Right lobe of liver (tissue), 6 donors: ENCODE results near the gene MAP7. TPM values are rescaled to one million over a fixed set of nuclear protein-coding genes. Genes with fewer than 3 reads are reported as not detected.
A peak's percentile ranks its signal among the peaks of the same experiment; 100 is the strongest.

ENCODE experiments used
- ATAC-seq, 4 donors: fragments of 200-7000 bp; cut with Tn5 transposase; one replicate each; pipeline ENCODE4 v1.9.1; 2020; ENCODE audit warnings: mild to moderate bottlenecking in 4 of 4, moderate library complexity in 4 of 4
- DNase-seq, 3 donors: peaks; one replicate each; pipeline ENCODE4 v3.0.0-alpha.2; 2020
- H3K27ac ChIP-seq, 3 donors: fragments of 200-600 bp; one replicate each; pipeline ENCODE4 v1.8.0; 2022
- H3K27me3 ChIP-seq, 2 donors: fragments of 200-600 bp; one replicate each; pipeline ENCODE4 v1.8.0; 2022
- H3K36me3 ChIP-seq, 4 donors: fragments of 200-600 bp; sonication (generic) in 1 of 4; one replicate each; pipeline versions ENCODE4 v1.5.1 to v1.8.0; 2017 to 2022; ENCODE audit warnings: control low read depth in 1 of 4
- H3K4me1 ChIP-seq, 4 donors: fragments of 200-600 bp; sonication (generic) in 1 of 4; one replicate each; pipeline versions ENCODE4 v1.5.1 to v1.8.0; 2017 to 2022; ENCODE audit warnings: control low read depth in 1 of 4
- H3K4me3 ChIP-seq, 3 donors: fragments of 200-600 bp; one replicate each; pipeline ENCODE4 v1.8.0; 2022
- H3K9me3 ChIP-seq, 4 donors: fragments of 200-600 bp; sonication (generic) in 1 of 4; one replicate each; pipeline versions ENCODE4 v1.5.1 to v1.8.0; 2017 to 2022; ENCODE audit warnings: control low read depth in 1 of 4
- CTCF ChIP-seq, 4 donors: fragments of 200-600 bp in 3 of 4; fragments of 450-650 bp in 1 of 4; IDR thresholded peaks; one replicate each; pipeline versions ENCODE4 v1.5.1 to v1.8.0; 2016 to 2022; ENCODE audit warnings: antibody characterized with exemption in 4 of 4, mild to moderate bottlenecking in 2 of 4
- POLR2A ChIP-seq: fragments of 450-650 bp; IDR thresholded peaks from one replicate; pipeline ENCODE4 v1.6.1; 2017; ENCODE audit warnings: antibody characterized with exemption, mild to moderate bottlenecking
- WGBS: methylation state at CpG from one replicate; pipeline ENCODE4 v1.1.6; 2018; ENCODE audit warnings: low coverage, low lambda C conversion rate; ENCODE audit not compliant: insufficient coverage; ENCODE audit errors: missing lambda C conversion rate; 5-methylcytosine and 5-hydroxymethylcytosine counted together
- intact Hi-C, 2 donors: fragments of 100-400 bp; cut with DNase I; formaldehyde crosslinking; loops; one replicate each; pipeline versions ENCODE4 v1.11.2 to v1.14.1; 2022
- total RNA-seq, 6 experiments: library from RNA; depleted of rRNA in 2 of 6; stranded (reverse); fragments of >200 nt in 2 of 6; fragmentation: NEBNext Ultra II Directional in 3 of 6; extraction: Animal tissue kit (Norgen Biotek cat#: 25700) in 3 of 6; gene quantifications; one replicate each; pipeline versions ENCODE4 v1.1.0 to v1.2.4, GENCODE V29; 2016 to 2023
- donor health status: DM: no; HTN: yes; CAD: no.
- donor health status: DM: no; HTN: no; CAD: no.
- donor health status: DM: no; HTN: no; CAD: no.
- donor health status: DM: no; HTN: yes; CAD: no.
- donor health status: DM: no; HTN: yes; CAD: no.

The MAP7 gene
- total RNA-seq, 6 experiments from 2014 or later, result 14.8 to 20.9 (median 17.9) TPM

- TF ChIP-seq POLR2A (no peak), CTCF (IDR thresholded peaks at IDR 0.05) (no peak)
- Histone ChIP-seq H3K27ac (peak overlapping the region in 1 of 3 donors; percentile 13), H3K27me3 (no peaks in the 10 kb centered on the region), H3K36me3 (no peaks in the 10 kb centered on the region), H3K4me1 (peaks cover 0 to 9% (median 3%) of the 10 kb centered on the region in 4 donors), H3K9me3 (no peaks in the 10 kb centered on the region), H3K4me3 (no peak overlapping the region)
- ATAC-seq, result peak; percentile 67 to 87 (median 80)
- intact Hi-C loops, result no loop called here
- WGBS, result 50% methylated on average over 3 of the region's 3 CpGs
- DNase-seq, result no peak
These were observed 16.0 kb downstream of the MAP7 start for GRCh38 chr6:136534268-136534667.

DNA sequence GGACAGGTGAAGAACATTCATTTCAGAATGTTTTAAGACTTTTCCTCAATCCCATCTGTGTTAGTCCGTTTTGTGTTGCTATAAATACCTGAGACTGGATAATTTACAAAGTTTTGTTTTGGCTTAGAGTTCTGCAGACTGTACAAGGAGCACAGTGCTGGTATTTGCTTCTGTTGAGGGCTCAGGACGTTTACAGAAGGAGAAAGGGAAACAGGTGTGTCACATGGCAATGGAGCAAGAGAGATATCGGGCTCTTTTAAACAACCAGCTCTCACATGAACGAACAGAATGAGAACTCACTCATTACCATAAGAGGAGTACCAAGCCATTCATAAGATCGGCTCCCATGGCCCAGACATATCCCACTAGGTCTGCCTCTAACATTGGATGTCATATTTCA, 16.7 kb downstream of the MAP7 start:
- no peak for ATAC-seq
- intact Hi-C loops, result no loop called here
- no peaks in the 10 kb centered on the region for H3K9me3 ChIP-seq
- no peak overlapping the region for H3K27ac ChIP-seq
- no peak overlapping the region for H3K4me3 ChIP-seq
- peaks cover 0 to 9% (median 3%) of the 10 kb centered on the region in 4 donors for H3K4me1 ChIP-seq
- DNase-seq, result no peak
- H3K36me3 ChIP-seq, result no peaks in the 10 kb centered on the region
- H3K27me3 ChIP-seq, result no peaks in the 10 kb centered on the region
- WGBS, result 41% methylated on average over 5 of the region's 5 CpGs
- no peak for TF ChIP-seq CTCF (IDR thresholded peaks at IDR 0.05)
- TF ChIP-seq POLR2A, result no peak

DNA sequence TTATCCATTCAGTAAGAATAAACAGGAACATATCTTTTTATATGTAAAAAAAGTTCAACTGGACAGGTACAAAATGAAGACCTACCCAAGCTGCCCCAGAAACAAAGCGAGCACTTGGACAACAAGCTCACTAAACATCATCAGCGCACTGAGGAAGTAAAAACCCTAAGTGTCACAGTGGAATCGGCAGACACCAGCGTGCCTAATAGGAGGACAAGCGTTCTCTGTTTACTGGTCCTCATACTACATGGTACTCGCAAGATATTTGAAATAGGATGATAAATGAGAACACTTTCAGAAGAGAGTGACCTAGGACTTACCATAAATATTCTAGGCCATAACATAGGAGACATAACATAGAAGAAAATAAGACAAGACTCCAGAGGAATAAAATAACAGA, 18.2 kb downstream of the MAP7 start:
- Histone ChIP-seq H3K4me1 (peaks cover 0 to 6% (median 3%) of the 10 kb centered on the region in 4 donors), H3K36me3 (no peaks in the 10 kb centered on the region), H3K27ac (no peak overlapping the region), H3K27me3 (no peaks in the 10 kb centered on the region), H3K4me3 (no peak overlapping the region), H3K9me3 (no peaks in the 10 kb centered on the region)
- DNase-seq, result no peak
- no peak for ATAC-seq
- intact Hi-C loops, result no loop called here
- WGBS, result 91% methylated on average over 6 of the region's 6 CpGs
- no peak for TF ChIP-seq POLR2A
- TF ChIP-seq CTCF (IDR thresholded peaks at IDR 0.05), result no peak

DNA sequence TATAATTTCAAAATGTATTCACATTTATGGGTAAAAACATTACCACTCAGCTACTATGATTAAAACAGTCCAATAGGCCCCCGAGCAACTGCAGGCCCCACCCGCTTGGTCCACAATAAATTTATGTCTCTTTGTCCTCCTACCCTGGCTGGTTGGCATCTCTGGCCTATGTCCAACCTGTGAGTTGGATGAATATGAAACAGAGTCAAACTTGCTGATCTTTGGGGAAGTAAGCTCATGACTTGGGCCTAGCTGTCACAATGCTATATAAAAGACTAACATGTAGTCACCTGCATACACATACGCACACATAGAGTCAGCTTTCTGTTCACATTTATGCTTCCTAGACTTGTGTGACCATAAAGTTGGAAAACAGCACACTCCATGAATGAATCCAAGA, 20.5 kb downstream of the MAP7 start:
- intact Hi-C loops, result no loop called here
- 100% methylated on average over 2 of the region's 3 CpGs for WGBS
- Histone ChIP-seq H3K4me3 (no peak overlapping the region), H3K9me3 (no peaks in the 10 kb centered on the region), H3K4me1 (peaks cover 0 to 10% (median under 1%) of the 10 kb centered on the region in 4 donors), H3K36me3 (no peaks in the 10 kb centered on the region), H3K27me3 (no peaks in the 10 kb centered on the region), H3K27ac (no peak overlapping the region)
- DNase-seq (no peak), ATAC-seq (no peak)
- TF ChIP-seq CTCF (IDR thresholded peaks at IDR 0.05) (no peak), POLR2A (no peak)

DNA sequence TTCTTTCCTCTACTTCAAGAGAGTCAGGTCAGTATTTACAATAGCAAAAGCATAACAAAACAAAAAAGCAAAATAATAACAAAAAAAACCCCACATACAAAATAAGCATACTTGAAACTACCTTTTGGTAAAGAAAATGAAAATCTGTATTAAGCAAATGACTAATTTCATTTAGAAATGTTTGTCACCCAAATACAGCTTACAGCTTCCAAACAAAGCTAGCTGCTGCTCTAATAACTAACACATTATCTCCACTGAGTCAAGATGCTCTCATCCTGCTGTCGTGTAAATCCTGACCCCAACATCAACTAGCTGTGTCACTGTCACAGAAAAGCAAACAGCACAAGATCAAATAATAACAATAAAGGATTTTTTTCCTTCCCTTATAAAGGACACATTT, 21.7 kb downstream of the MAP7 start:
- TF ChIP-seq CTCF (IDR thresholded peaks at IDR 0.05) (no peak), POLR2A (no peak)
- Histone ChIP-seq H3K4me1 (peaks cover 0 to 5% (median 0%) of the 10 kb centered on the region in 4 donors), H3K36me3 (no peaks in the 10 kb centered on the region), H3K27ac (no peak overlapping the region), H3K4me3 (no peak overlapping the region), H3K27me3 (no peaks in the 10 kb centered on the region), H3K9me3 (no peaks in the 10 kb centered on the region)
- DNase-seq (no peak), ATAC-seq (no peak)
- intact Hi-C loops, result no loop called here
- 38% methylated on average over 1 of the region's 1 CpG for WGBS
